ENCODE measurements around the gene MFAP1.
A peak's percentile ranks its signal among the peaks of the same experiment; 100 is the strongest.
"Not testable (repeated sequence)": the region's sequence is repeated elsewhere in the genome, so short reads cannot be mapped to it uniquely, and the experiment has no call there.

Gene MFAP1

DNA sequence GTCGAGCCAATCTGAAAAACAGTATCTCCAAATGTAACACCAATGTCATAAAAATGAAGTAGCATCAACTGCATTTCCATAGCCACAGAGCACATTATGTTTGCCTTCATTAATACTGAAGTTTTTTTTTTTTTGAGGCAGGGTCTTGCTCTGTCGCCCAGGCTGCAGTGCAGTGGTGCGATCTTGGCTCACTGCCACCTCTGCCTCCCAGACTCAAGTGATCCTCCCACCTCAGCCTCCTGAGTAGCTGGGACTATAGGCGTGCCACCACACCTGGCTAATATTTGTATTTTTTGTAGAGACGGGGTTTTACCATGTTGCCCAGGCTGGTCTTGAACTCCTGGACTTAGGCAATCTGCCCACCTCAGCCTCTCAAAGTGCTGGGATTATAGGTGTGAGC, 9.4 kb downstream of the MFAP1 start:
- not testable (repeated sequence) for DNase-seq

DNA sequence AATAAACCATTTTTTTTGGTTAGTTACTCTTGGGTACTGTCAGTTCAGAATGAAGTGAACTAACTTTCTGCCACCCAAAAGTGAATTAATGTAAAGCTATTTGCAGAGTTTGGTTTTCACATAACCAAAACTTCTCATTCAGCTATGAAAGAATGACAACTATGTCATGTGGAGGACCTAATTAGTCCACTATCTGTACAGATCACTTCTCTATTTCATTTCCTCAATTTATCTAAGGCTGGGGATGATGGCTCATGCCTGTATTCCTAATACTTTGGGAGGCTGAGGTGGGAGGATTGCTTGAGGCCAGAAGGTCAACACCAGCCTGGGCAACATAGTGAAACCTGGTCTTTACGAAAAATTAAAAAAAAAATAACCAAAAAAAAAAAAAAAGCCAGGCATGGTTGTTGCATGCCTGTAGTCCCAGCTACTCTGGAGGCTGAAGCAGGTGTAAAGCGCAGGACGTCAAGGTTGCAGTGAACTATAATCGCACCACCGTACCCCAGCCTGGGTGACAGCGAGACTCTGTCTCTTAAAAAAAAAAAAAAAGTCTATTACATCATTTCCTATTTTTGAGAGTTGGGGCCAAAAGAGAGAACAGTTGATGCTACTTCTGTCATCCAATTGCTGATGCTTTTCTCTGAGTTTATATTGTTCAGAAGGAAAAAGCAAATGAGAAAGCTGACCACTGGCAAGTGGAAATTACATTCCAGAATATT, 15.4 kb downstream of the MFAP1 start:
- no peak for DNase-seq

DNA sequence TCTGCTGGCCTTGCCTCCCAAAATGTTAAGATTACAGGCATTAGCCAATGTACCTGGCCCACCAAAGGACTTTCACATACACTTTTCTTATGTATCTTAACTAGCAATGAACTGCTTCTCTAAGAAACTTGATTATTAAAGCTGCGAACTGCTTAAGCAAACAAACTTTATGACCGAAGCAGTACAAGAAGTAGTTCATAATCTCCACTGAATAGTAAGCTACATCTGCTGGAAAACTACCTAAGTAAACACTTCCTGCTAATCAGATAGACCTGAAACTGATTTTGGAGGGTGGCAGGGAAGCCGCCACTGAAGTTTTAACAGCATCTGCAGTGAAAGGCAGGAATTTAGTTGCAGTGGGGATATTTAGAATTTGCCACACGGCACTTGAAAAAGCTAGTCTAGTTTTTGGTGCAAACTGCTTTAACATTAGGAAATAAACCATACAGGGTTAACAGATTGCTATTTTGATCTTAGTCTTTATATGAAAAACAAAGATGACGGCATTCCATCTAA, 16.0 kb downstream of the MFAP1 start:
- DNase-seq: no peak

- not testable (repeated sequence) for DNase-seq
These were observed 21.8 kb downstream of the MFAP1 start for GRCh38 chr15:43802676-43803075.

DNA sequence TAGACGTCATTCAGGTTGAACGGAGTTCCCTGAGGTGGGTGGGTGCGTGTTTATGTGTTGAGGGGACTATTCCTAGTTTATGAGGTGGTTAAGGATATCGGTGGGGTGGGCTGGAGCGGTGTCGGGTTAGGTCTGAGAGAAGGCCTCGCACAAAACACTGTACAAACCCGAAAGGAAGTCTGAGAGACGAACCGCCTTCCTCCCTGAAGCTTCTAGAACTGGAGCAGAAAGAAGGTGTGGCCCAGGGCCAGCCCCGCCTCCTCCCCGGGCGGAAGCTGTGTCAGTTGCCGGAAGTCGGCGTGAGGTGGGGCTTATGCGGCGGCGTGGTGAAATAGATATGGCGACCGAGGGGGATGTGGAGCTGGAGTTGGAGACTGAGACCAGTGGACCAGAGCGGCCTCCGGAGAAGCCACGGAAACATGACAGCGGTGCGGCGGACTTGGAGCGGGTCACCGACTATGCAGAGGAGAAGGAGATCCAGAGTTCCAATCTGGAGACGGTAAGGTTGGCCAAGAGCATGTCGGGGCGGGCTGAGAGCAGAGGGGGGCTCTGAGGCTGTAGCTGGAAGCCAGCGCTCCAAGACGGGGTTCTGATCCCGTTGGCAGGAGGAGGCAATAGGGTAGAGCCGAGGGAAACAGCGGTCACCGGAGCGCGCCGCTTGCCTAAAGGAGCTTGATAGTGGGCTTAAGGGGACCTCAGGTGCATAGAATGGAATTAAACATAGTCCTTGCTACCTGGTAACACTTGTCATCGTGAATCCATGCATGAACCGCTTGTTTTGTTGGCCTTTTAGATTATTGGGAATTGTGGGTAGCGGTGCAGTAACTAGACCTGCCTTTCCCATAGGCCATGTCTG, 24.0 kb downstream of the MFAP1 start, which contains the start of gene HYPK:
TSS of gene HYPK (plus strand) at position 314 of the 856 bp plus-strand sequence. CDS start at position 338, 24 bp downstream.
- peak; percentile 72 to 87 for DNase-seq

GRCh38 chr15:43799945-43800285, 24.6 kb downstream of the MFAP1 start, which contains the start of gene SERINC4:
SERINC4 (minus strand) TSS chr15:43800220; CDS start chr15:43799986, 234 bp downstream.
- peak; percentile 72 to 75 for DNase-seq

GRCh38 chr15:43799209-43799944, 25.1 kb downstream of the MFAP1 start:
- peak; percentile 84 to 93 for DNase-seq

DNA sequence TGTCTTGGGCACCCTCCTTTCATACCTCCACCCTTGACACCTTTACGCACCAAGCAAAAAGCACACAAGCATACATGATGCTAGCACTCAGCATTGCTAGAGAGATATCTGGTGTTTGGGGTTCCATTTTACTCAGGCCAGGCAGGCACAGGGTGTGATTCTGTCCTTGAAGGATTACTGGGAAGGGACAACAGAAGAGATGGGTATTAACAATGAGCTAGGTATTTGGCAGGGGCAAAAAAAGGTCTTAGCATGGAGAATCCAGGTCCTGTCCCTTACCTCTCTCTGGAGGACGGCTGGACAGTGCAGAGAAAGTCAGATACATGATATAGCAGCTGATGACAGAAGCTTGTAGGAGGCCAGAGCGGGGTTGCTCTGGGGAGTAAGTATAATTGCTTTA, 27.9 kb downstream of the MFAP1 start:
- no peak for DNase-seq

DNA sequence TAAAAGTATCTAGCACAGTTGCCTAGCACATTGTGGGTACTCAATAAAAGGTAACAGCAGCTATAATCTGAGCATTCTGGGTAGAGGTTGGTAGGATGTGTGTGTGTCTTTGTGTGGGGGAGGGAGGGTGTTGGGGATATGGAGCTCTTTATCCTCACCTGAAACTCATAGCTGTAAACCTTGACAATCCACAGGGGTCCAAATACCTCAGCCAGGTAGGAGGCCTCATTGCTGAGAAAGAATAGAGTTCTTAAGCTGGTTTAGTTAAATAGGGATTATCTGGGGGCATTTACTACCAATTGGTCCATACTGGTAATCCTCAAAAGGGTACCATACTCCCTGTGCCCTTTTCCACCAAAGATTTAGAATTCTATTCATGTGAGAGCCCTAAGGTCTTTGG, 28.5 kb downstream of the MFAP1 start:
- no peak for DNase-seq

DNA sequence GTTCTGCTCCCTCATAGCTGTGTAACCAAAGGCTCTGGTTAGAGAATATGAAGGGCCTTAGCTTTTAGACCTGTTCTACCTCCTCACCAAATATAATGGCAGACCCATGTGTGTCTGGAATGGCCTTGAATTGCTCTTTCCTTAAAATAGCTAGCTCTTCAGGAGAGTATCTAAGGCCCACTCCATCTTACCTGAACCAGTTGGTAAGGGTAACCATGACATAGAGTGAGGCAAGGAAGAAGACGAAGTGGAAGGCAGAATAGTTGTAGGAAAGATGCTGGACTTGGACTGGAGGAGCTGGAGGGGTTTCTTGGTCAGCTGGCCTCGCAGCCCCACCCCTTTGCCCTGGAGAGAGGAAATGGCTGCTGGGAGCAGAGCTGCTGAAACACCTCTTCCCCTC, 29.3 kb downstream of the MFAP1 start:
- DNase-seq: no peak

- no peak for DNase-seq
These were observed 30.0 kb downstream of the MFAP1 start for GRCh38 chr15:43794269-43795037.

DNA sequence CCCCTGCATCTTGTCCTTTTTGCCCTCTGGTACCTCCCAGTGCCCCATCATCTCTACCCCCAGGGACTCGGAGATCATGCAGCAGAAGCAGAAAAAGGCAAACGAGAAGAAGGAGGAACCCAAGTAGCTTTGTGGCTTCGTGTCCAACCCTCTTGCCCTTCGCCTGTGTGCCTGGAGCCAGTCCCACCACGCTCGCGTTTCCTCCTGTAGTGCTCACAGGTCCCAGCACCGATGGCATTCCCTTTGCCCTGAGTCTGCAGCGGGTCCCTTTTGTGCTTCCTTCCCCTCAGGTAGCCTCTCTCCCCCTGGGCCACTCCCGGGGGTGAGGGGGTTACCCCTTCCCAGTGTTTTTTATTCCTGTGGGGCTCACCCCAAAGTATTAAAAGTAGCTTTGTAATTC, 30.8 kb downstream of the MFAP1 start:
- DNase-seq: no peak

- no peak for DNase-seq
These were observed 31.6 kb downstream of the MFAP1 start for GRCh38 chr15:43792761-43793476.

DNA sequence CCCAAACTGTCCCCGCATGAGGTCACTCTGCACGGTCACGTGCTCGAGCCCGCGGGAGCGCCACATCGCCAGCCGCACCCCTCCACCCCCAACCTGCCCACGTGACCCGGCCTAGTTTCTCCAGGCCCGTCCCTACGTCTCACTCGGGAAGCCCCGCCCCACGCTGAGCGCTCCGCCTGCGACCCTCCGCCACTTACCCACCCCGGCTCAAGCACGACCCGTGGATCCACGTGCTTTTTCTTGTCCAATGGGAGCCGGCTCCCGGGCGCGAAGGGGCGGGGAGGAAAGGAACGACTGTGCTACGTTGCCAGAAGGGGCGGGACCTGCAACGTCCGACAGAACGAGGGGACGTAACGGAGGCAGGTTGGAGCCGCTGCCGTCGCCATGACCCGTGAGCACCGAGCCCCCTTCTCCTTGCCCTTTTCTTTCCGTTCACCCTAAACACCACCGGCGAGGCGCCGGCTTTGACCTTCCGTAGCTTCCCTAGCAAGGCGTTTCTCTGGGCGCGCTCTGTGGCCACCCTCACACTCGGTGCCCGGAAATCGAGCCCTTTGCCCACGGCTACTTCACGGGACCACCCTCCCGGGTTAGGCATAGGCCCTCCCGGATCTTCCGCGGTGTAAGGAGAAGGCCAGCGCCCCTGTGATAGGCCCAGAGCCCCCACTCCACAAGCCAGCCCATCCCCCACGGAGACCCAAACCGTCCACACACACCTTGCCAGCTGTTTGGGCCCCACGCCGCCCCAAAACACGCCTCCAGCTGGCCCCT, 32.3 kb downstream of the MFAP1 start, which contains the start of gene SERF2:
TSS of gene SERF2 (plus strand) at position 328 of the 768 bp plus-strand sequence. CDS start at position 385, 57 bp downstream.
- DNase-seq: peak; percentile 99 to 100

DNA sequence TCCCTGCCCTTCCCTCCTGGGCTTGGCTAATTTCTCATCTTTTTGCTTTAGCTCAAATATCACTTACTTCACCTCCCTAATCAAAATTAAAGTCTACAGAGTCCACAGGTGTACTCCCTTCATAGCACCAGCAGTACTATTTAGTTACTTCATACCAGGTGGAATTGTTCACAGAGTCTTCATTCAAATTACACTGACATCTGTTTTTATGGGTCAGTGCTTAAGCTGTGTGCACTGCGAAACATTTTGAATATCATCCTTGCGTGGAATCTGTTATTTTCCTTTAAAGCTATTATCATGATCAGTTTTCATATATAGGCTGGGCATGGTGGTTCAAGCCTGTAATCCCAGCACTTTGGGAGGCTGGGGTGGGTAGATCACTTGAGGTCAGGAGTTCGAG, 35.1 kb downstream of the MFAP1 start:
- DNase-seq: no peak

DNA sequence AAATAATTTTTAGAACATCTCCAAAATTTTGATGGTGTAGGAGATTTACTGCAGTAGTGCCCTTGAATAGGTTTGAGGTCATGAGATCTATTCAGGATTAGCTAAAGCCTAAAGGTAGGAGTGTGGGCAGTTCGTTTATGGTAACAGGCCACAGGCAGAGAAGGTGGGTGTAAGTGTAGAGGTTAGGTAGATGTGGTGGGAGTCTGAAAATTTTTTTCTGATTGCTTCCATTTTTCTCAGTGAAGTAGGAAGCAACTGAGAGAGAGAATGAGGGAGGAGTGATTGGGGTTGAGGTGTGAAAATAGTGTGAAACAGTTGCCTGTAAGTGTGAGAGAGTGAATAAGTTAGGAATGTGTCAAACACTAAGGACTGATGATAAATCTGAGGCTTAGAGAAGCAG, 45.5 kb downstream of the MFAP1 start:
- DNase-seq: no peak

GRCh38 chr15:43777267-43777914, 47.1 kb downstream of the MFAP1 start:
- peak; percentile 80 to 87 for DNase-seq

GRCh38 chr15:43776718-43777266, 47.7 kb downstream of the MFAP1 start, which contains the start of gene ELL3:
ELL3 (minus strand) TSS chr15:43776966; CDS start chr15:43776901, 65 bp downstream.
- peak; percentile 80 to 81 for DNase-seq

DNA sequence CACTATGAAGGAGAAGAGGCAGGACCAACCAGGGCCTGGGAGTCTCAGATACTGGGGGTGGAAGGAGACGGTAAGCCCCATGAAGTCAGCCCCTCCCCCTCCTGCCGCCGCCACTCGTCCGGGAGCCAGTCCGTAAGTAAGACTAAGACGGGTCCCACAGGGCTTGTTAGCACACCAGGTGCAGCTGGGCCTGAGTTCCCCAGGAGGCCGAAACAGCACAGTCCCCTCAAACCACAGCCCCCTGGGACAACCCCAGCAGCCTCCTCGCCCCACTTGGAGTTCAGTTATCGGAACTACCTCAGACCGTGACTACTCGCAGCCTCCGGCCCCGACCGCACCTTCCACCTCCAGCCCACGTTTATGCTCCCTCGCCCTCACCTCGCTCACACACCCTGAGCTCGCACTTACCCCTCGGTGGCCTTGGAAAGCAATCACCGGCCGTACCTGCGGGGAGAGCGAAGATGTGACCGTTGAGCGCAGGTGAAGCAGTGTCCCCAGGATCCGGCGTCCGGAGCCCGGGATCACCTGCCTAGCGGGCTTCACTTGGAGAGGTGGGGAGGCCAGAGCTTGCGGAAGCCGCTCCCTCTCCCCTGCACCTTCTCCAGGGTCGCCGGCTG, 48.3 kb downstream of the MFAP1 start:
- DNase-seq: peak; percentile 44 to 64

Data from NCI-H524 (cell line).